Islet precursor cell (in vitro differentiated cells): ENCODE results near the gene CCDC89.

Source experiments
- DNase-seq: peaks from one replicate; pipeline ENCODE4 v3.0.0-alpha.2; 2018

Gene CCDC89

GRCh38 chr11:85647604-85648299 is 38.2 kb downstream of the CCDC89 start, which contains the start of gene TMEM126A:
Gene TMEM126A, plus strand, starts transcription at chr11:85647967. Its CDS starts 2,289 bp downstream, at chr11:85650256.
- peak; percentile 98 for DNase-seq

GRCh38 chr11:85647078-85647477 is 38.9 kb downstream of the CCDC89 start:
- DNase-seq, result no peak

- no peak for DNase-seq
Observed at GRCh38 chr11:85643191-85643614, 42.8 kb downstream of the CCDC89 start.

- DNase-seq, result no peak
Observed at GRCh38 chr11:85634747-85635146, 51.2 kb downstream of the CCDC89 start.
